ENCODE results near the gene RMRP. TPM values are rescaled to one million over a fixed set of nuclear protein-coding genes. Genes with fewer than 3 reads are reported as not detected.

The RMRP gene
- total and polyA plus RNA-seq, 10 of the 15 experiments (the other 5 are each of a cell fraction or from before 2014, with no cell fraction given): 12.0 to 42,450 (median 6,418) TPM; not detected in 4

- TF ChIP-seq RBBP5 (conservative IDR thresholded peaks at IDR 0.05) (no peak), SMC3 (IDR thresholded peaks at IDR 0.05; ENCODE audit: borderline replicate concordance, low read length) (no peak), JUNB (IDR thresholded peaks at IDR 0.05) (no peak), BHLHE40 (IDR thresholded peaks at IDR 0.05; ENCODE audit: borderline replicate concordance in 1 of 2, low read depth in 2 of 2, low read length in 1 of 2) (peak in 1 of 2 experiments; percentile 9; a peak in 1 of 4 replicates), ZNF217 (IDR thresholded peaks at IDR 0.05) (no peak), CBFB (IDR thresholded peaks at IDR 0.05; ENCODE audit: low read depth) (no peak), HDAC6 (IDR thresholded peaks at IDR 0.05; ENCODE audit: unreplicated experiment) (no peak), CUX1 (IDR thresholded peaks at IDR 0.05; ENCODE audit: insufficient replicate concordance, low read depth, low read length) (no peak), NFIC (IDR thresholded peaks at IDR 0.05; ENCODE audit: low read depth, low read length) (no peak), YBX1 (IDR thresholded peaks at IDR 0.05) (no peak), ELK1 (IDR thresholded peaks at IDR 0.05; ENCODE audit: low read depth, low read length) (0 out of 2 replicates have a peak, but pooled peaks have one; percentile 27), SUPT20H (IDR thresholded peaks at IDR 0.05; ENCODE audit: borderline replicate concordance, control insufficient read depth, low read depth, low read length) (no peak), SIN3A (IDR thresholded peaks at IDR 0.05; ENCODE audit: low read depth, low read length) (no peak), SPI1 (IDR thresholded peaks at IDR 0.05; ENCODE audit: borderline replicate concordance, insufficient read depth, low read depth, low read length) (peak; percentile 82), SREBF1 (IDR thresholded peaks at IDR 0.05; ENCODE audit: low read length) (no peak), RELA (IDR thresholded peaks at IDR 0.05; ENCODE audit: borderline replicate concordance, partially characterized antibody) (no peak), ZBED1 (IDR thresholded peaks at IDR 0.05; ENCODE audit: borderline replicate concordance) (0 out of 2 replicates have a peak, but pooled peaks have one; percentile 41), SIX5 (IDR thresholded peaks at IDR 0.05; ENCODE audit: low read depth, low read length, severe bottlenecking) (no peak), HDGF (IDR thresholded peaks at IDR 0.05) (no peak), ZBTB33 (IDR thresholded peaks at IDR 0.05) (no peak), IRF5 (IDR thresholded peaks at IDR 0.05; ENCODE audit: borderline replicate concordance) (no peak)
Observed at GRCh38 chr9:35649431-35650340, 8.1 kb downstream of the RMRP start (continued).
